Endodermal cell (in vitro differentiated cells): ENCODE measurements around the gene ADK. TPM values are rescaled to one million over a fixed set of nuclear protein-coding genes. Genes with fewer than 3 reads are reported as not detected.

Experiments
- DNase-seq: peaks from one replicate; pipeline ENCODE4 v3.0.0-alpha.2; 2017
- H3K27ac ChIP-seq: 2 replicates; pipeline ENCODE4 v1.5.1; 2013; ENCODE audit warnings: mild to moderate bottlenecking, low read depth, low read length, moderate library complexity
- H3K27me3 ChIP-seq: 2 replicates; pipeline ENCODE4 v1.6.1; 2013; ENCODE audit warnings: mild to moderate bottlenecking, low read length, moderate library complexity; ENCODE audit not compliant: insufficient read depth, control insufficient read depth, poor library complexity, severe bottlenecking
- H3K36me3 ChIP-seq: 2 replicates; pipeline ENCODE4 v1.7.0; 2013; ENCODE audit warnings: mild to moderate bottlenecking, low read length, moderate library complexity; ENCODE audit not compliant: control insufficient read depth, insufficient read depth
- H3K4me1 ChIP-seq: one replicate; pipeline ENCODE4 v1.7.0; 2013; ENCODE audit warnings: low read length; ENCODE audit not compliant: control insufficient read depth, insufficient read depth
- H3K4me3 ChIP-seq: 2 replicates; pipeline ENCODE4 v1.5.1; 2013; ENCODE audit warnings: mild to moderate bottlenecking, low read length, moderate library complexity
- H3K9ac ChIP-seq: 2 replicates; pipeline ENCODE4 v1.6.1; 2013; ENCODE audit warnings: mild to moderate bottlenecking, low read length, moderate library complexity; ENCODE audit not compliant: poor library complexity, severe bottlenecking; ENCODE audit errors: extremely low read depth
- H3K9me3 ChIP-seq: 2 replicates; pipeline ENCODE4 v1.6.1; 2013; ENCODE audit warnings: mild to moderate bottlenecking, low read length, moderate library complexity; ENCODE audit not compliant: control insufficient read depth
- H3K27ac Mint-ChIP-seq: 2 replicates; pipeline ENCODE4 v1.8.0; 2020; ENCODE audit warnings: mixed read lengths
- H3K27me3 Mint-ChIP-seq: 2 replicates; pipeline ENCODE4 v1.8.0; 2021; ENCODE audit warnings: mild to moderate bottlenecking, mixed read lengths; ENCODE audit not compliant: insufficient read depth
- H3K36me3 Mint-ChIP-seq: 2 replicates; pipeline ENCODE4 v1.8.0; 2020; ENCODE audit warnings: low read depth, mixed read lengths
- H3K4me1 Mint-ChIP-seq: 2 replicates; pipeline ENCODE4 v1.8.0; 2020; ENCODE audit warnings: mixed read lengths
- H3K4me3 Mint-ChIP-seq: 2 replicates; pipeline ENCODE4 v1.8.0; 2020; ENCODE audit warnings: mild to moderate bottlenecking, moderate library complexity, mixed read lengths
- H3K9me3 Mint-ChIP-seq: 2 replicates; pipeline ENCODE4 v1.8.0; 2020; ENCODE audit warnings: mild to moderate bottlenecking, mixed read lengths
- WGBS, 2 experiments: methylation state at CpG; one replicate each; pipeline versions ENCODE4 v1.1.5 to v1.1.7; 2013; ENCODE audit warnings: missing lambda C conversion rate in 2 of 2, mixed read lengths in 1 of 2; ENCODE audit not compliant: insufficient coverage in 1 of 2, insufficient read length in 1 of 2; 5-methylcytosine and 5-hydroxymethylcytosine counted together
- total RNA-seq, 2 donors: library from RNA; stranded (reverse); fragmentation: NEBNext Ultra II Directional in 1 of 2; extraction: Animal tissue kit (Norgen Biotek cat#: 25700) in 1 of 2; gene quantifications; 2 replicates in 1 of 2; 3 replicates in 1 of 2; pipeline ENCODE4 v1.2.1, GENCODE V29; 2021
- TF ChIP-seq, protein P1 (sequence below): fragments of 200-600 bp; sonication (generic); conservative IDR thresholded peaks from 2 replicates; pipeline ENCODE4 v1.5.0; 2021; ENCODE audit warnings: antibody characterized with exemption, mild to moderate bottlenecking

Gene ADK
- total RNA-seq, 2 donors from 2014 or later, result 23.6 to 36.7 TPM

- no peak overlapping the region for H3K9ac ChIP-seq
- TF ChIP-seq, protein P1, sequence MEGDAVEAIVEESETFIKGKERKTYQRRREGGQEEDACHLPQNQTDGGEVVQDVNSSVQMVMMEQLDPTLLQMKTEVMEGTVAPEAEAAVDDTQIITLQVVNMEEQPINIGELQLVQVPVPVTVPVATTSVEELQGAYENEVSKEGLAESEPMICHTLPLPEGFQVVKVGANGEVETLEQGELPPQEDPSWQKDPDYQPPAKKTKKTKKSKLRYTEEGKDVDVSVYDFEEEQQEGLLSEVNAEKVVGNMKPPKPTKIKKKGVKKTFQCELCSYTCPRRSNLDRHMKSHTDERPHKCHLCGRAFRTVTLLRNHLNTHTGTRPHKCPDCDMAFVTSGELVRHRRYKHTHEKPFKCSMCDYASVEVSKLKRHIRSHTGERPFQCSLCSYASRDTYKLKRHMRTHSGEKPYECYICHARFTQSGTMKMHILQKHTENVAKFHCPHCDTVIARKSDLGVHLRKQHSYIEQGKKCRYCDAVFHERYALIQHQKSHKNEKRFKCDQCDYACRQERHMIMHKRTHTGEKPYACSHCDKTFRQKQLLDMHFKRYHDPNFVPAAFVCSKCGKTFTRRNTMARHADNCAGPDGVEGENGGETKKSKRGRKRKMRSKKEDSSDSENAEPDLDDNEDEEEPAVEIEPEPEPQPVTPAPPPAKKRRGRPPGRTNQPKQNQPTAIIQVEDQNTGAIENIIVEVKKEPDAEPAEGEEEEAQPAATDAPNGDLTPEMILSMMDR, result no peak
- no peaks in the 10 kb centered on the region for H3K27me3 ChIP-seq
- no peaks in the 10 kb centered on the region for H3K4me1 ChIP-seq
- Mint-ChIP-seq H3K27ac (no peak overlapping the region), H3K4me3 (no peak overlapping the region), H3K9me3 (no peaks in the 10 kb centered on the region), H3K27me3 (no peaks in the 10 kb centered on the region), H3K36me3 (no peaks in the 10 kb centered on the region), H3K4me1 (peaks cover 12% of the 10 kb centered on the region)
- H3K4me3 ChIP-seq, result peak overlapping the region; percentile 65
- H3K27ac ChIP-seq, result no peak overlapping the region
- no peaks in the 10 kb centered on the region for H3K9me3 ChIP-seq
- 92 to 100% methylated on average over 2 to 5 of the region's 5 CpGs for WGBS, 2 experiments
- no peaks in the 10 kb centered on the region for H3K36me3 ChIP-seq
- DNase-seq, result no peak
Observed at GRCh38 chr10:74178042-74178791, 27.2 kb downstream of the ADK start.

DNA sequence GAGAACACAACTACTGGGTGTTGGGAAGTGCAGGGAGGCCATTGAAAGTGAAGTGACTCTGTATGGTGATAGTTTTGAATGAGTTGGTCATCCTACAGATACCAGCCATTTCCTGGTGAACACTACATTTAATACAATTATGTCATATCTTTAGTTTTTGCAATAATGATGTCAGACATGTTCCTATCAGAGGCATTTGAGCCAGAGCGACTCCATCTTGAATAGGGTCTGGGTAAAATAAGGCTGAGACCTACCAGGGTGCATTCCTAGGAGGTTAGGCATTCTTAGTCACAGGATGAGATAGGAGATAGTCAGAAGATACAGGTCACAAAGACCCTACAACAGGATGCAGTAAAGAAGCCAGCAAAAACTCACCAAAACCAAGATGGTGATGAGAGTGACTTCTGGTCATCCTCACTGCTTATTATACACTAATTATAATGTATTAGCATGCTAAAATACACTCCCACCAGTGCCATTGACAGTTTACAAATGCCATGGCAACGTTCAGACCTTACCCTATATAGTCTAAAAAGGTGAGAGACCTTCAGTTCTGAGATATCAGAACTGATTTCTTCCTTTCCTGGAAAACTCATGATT lies 28.2 kb downstream of the ADK start:
- Histone ChIP-seq H3K9me3 (no peaks in the 10 kb centered on the region), H3K4me3 (peak overlapping the region; percentile 65), H3K27ac (no peak overlapping the region), H3K36me3 (no peaks in the 10 kb centered on the region), H3K9ac (no peak overlapping the region), H3K4me1 (no peaks in the 10 kb centered on the region), H3K27me3 (no peaks in the 10 kb centered on the region)
- Mint-ChIP-seq H3K27ac (peak overlapping the region; percentile 5), H3K27me3 (no peaks in the 10 kb centered on the region), H3K4me1 (peaks cover 12% of the 10 kb centered on the region), H3K9me3 (no peaks in the 10 kb centered on the region), H3K4me3 (no peak overlapping the region), H3K36me3 (no peaks in the 10 kb centered on the region)
- DNase-seq, result no peak
- WGBS, 2 experiments, result 93 to 96% methylated on average over 2 of the region's 2 CpGs
- TF ChIP-seq, protein P1, result no peak

- no peak overlapping the region for H3K4me3 Mint-ChIP-seq
- no peak overlapping the region for H3K27ac Mint-ChIP-seq
- H3K4me1 Mint-ChIP-seq, result peaks cover 9% of the 10 kb centered on the region
- no peak for DNase-seq
- no peaks in the 10 kb centered on the region for H3K27me3 Mint-ChIP-seq
- peaks cover 2% of the 10 kb centered on the region for H3K36me3 Mint-ChIP-seq
- Histone ChIP-seq H3K27ac (no peak overlapping the region), H3K4me3 (no peak overlapping the region), H3K27me3 (no peaks in the 10 kb centered on the region), H3K36me3 (no peaks in the 10 kb centered on the region), H3K4me1 (no peaks in the 10 kb centered on the region), H3K9me3 (no peaks in the 10 kb centered on the region), H3K9ac (no peak overlapping the region)
- no peaks in the 10 kb centered on the region for H3K9me3 Mint-ChIP-seq
- TF ChIP-seq, protein P1, result no peak
Observed at GRCh38 chr10:74186678-74187077, 35.7 kb downstream of the ADK start.
